Adrenal gland (tissue), 12 donors: ENCODE measurements around the gene LOXHD1. TPM values are rescaled to one million over a fixed set of nuclear protein-coding genes. Genes with fewer than 3 reads are reported as not detected.

Experiments
- DNase-seq, 7 donors: peaks; one replicate each; pipeline ENCODE4 v3.0.0-alpha.2; 2019 to 2020
- H3K27ac ChIP-seq, 5 donors: fragments of 200-600 bp; sonication (generic) in 4 of 5; 1 replicate in 3 of 5; 2 replicates in 2 of 5; pipeline versions ENCODE4 v1.5.1 to v1.8.0; 2016 to 2020; ENCODE audit warnings: mild to moderate bottlenecking in 1 of 5
- H3K27me3 ChIP-seq: fragments of 200-600 bp; 2 replicates; pipeline ENCODE4 v1.8.0; 2021
- H3K36me3 ChIP-seq, 2 donors: fragments of 200-600 bp; replicated peaks in 1 of 2; 1 replicate in 1 of 2; 2 replicates in 1 of 2; pipeline versions ENCODE4 v1.5.1 to v1.8.0; 2018 to 2022
- H3K4me1 ChIP-seq, 2 donors: fragments of 200-600 bp; replicated peaks in 1 of 2; 1 replicate in 1 of 2; 2 replicates in 1 of 2; pipeline versions ENCODE4 v1.5.1 to v1.8.0; 2018 to 2021
- H3K4me3 ChIP-seq, 4 donors: fragments of 200-600 bp; sonication (generic) in 3 of 4; one replicate each; pipeline ENCODE4 v1.5.1; 2016 to 2018
- H3K9me3 ChIP-seq, 3 donors: fragments of 200-600 bp; sonication (generic) in 1 of 3; replicated peaks in 1 of 3; 1 replicate in 2 of 3; 2 replicates in 1 of 3; pipeline versions ENCODE4 v1.5.1 to v1.8.0; 2016 to 2021
- POLR2A ChIP-seq, 2 donors: fragments of 450-650 bp; IDR thresholded peaks; one replicate each; pipeline ENCODE4 v1.6.1; 2017; ENCODE audit warnings: antibody characterized with exemption in 2 of 2, mild to moderate bottlenecking in 2 of 2, moderate library complexity in 1 of 2
- WGBS, 4 donors: extraction: QIAGEN DNeasy Blood & Tissue Kit in 2 of 4; methylation state at CpG; one replicate each; pipeline versions ENCODE4 v1.1.5 to v1.1.7; 2013 to 2017; 5-methylcytosine and 5-hydroxymethylcytosine counted together
- intact Hi-C, 2 donors: fragments of 100-400 bp; cut with DNase I; formaldehyde crosslinking; loops; one replicate each; pipeline versions ENCODE4 v1.14.1 to v1.15.0; 2022 to 2023
- polyA plus RNA-seq, 3 donors: library from polyadenylated mRNA; stranded (reverse); fragments of 200-250 nt in 2 of 3; fragments of 350-450 nt in 1 of 3; fragmentation: Illumina TruSeq in 1 of 3; extraction: RNeasy Lipid Tissue Mini Kit (QIAGEN cat#74804) in 1 of 3; gene quantifications; one replicate each; pipeline ENCODE4 v1.2.3, GENCODE V29; 2013 to 2014
- total RNA-seq, 9 donors: library from RNA; depleted of rRNA in 4 of 9; stranded (reverse); fragments of >200 nt in 4 of 9; fragments of 120-200 nt in 1 of 9; fragmentation: NEBNext Ultra II Directional in 1 of 9; extraction: Animal tissue kit (Norgen Biotek cat#: 25700) in 1 of 9; gene quantifications; one replicate each; pipeline versions ENCODE4 v1.1.0 to v1.2.4, GENCODE V29; 2013 to 2023
- TF ChIP-seq, protein P1 (sequence below), 6 experiments: fragments of 450-650 bp in 4 of 6; fragments of 200-600 bp in 2 of 6; sonication (generic) in 1 of 6; IDR thresholded peaks; 1 replicate in 5 of 6; 2 replicates in 1 of 6; pipeline versions ENCODE4 v1.5.1 to v1.8.0; 2016 to 2021; ENCODE audit warnings: antibody characterized with exemption in 6 of 6, mild to moderate bottlenecking in 2 of 6, moderate library complexity in 1 of 6
- donor health status: healthy with polysubstance abuse.
- donor health status: Bipolar disorder and iron deficiency.
- donor health status: DM: yes; HTN: yes; CAD: no.
- donor health status: DM: no; HTN: no; CAD: no.
- donor health status: DM: no; HTN: no; CAD: no.
- donor health status: DM: yes; HTN: yes; CAD: no.

The LOXHD1 gene
- total and polyA plus RNA-seq, 12 donors, result 0.08 to 0.30 (median 0.16) TPM; not detected in 7

- Histone ChIP-seq H3K27me3 (no peaks in the 10 kb centered on the region), H3K27ac (peak overlapping the region in 2 of 5 donors; percentile 34 to 44), H3K9me3 (no peaks in the 10 kb centered on the region), H3K4me1 (peaks cover 14 to 35% of the 10 kb centered on the region in 2 donors), H3K36me3 (no peaks in the 10 kb centered on the region), H3K4me3 (no peak overlapping the region)
- intact Hi-C loops, result loop anchor here in 1 of 2 donors (10.0 kb wide), 1 partner anchor 51 kb away; the partner anchor contains the start of gene ST8SIA5
- TF ChIP-seq, protein P1, sequence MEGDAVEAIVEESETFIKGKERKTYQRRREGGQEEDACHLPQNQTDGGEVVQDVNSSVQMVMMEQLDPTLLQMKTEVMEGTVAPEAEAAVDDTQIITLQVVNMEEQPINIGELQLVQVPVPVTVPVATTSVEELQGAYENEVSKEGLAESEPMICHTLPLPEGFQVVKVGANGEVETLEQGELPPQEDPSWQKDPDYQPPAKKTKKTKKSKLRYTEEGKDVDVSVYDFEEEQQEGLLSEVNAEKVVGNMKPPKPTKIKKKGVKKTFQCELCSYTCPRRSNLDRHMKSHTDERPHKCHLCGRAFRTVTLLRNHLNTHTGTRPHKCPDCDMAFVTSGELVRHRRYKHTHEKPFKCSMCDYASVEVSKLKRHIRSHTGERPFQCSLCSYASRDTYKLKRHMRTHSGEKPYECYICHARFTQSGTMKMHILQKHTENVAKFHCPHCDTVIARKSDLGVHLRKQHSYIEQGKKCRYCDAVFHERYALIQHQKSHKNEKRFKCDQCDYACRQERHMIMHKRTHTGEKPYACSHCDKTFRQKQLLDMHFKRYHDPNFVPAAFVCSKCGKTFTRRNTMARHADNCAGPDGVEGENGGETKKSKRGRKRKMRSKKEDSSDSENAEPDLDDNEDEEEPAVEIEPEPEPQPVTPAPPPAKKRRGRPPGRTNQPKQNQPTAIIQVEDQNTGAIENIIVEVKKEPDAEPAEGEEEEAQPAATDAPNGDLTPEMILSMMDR (IDR thresholded peaks at IDR 0.05), result no peak
- TF ChIP-seq POLR2A (IDR thresholded peaks at IDR 0.05), result peak in 1 of 2 donors; percentile 24
- WGBS, 4 donors, result 49 to 60% (median 51%) methylated on average over 7 of the region's 7 CpGs
- peak in 5 of 7 donors; percentile 49 to 64 (median 62) for DNase-seq
Measured at GRCh38 chr18:46704189-46704588, 47.2 kb upstream of the LOXHD1 start.

- H3K9me3 ChIP-seq, result no peaks in the 10 kb centered on the region
- TF ChIP-seq POLR2A (IDR thresholded peaks at IDR 0.05), result no peak
- TF ChIP-seq, protein P1 (IDR thresholded peaks at IDR 0.05), result no peak
- H3K4me1 ChIP-seq, result peaks cover 14 to 37% of the 10 kb centered on the region in 2 donors
- no peak overlapping the region for H3K4me3 ChIP-seq
- no peak overlapping the region for H3K27ac ChIP-seq
- intact Hi-C loops, result loop anchor here in 1 of 2 donors (10.0 kb wide), 1 partner anchor 52 kb away; the partner anchor contains the start of gene ST8SIA5
- H3K27me3 ChIP-seq, result no peaks in the 10 kb centered on the region
- no peaks in the 10 kb centered on the region for H3K36me3 ChIP-seq
- 74 to 95% (median 86%) methylated on average over 5 to 6 of the region's 6 CpGs for WGBS, 4 donors
- DNase-seq, result no peak
Measured at GRCh38 chr18:46702471-46702870, 45.5 kb upstream of the LOXHD1 start.

DNA sequence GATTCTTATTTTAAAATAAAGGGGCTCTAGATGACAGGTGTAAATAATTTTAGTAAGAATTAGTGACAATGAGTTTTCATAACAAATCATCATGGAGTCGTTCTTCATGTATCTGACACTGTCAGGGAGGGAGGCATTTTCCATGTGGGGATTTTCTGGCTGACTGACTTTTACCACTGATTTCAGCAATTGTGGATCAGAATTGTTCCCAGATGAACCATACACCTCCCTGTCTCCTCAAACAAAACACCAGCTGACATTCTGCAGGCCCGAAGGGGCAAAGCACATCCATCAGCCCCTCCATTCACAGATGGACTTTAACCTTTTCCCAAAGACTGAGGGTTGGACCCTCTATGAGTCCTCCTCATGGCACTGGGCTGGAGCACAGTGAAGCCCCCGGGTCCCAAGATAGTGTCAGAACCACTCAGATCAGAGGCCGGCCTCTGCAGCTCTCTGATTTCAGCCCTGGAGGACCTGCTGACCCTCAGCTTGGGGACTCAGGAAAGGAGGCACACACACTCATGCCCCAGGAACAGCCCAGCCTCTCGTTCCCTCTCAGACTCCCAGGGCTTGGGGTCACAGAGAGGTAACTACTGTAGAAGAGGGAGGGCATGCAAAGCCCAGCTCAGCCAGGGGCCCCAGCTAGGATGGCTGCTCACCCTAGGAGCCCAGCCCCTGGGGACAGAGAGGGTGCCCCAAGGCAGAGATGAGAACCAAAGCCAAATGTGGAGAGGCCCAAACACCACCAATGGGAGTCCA is 43.2 kb upstream of the LOXHD1 start:
- H3K36me3 ChIP-seq, result no peaks in the 10 kb centered on the region
- no peak for DNase-seq
- no peak overlapping the region for H3K4me3 ChIP-seq
- no peaks in the 10 kb centered on the region for H3K27me3 ChIP-seq
- peaks cover 13 to 34% of the 10 kb centered on the region in 2 donors for H3K4me1 ChIP-seq
- 62 to 77% (median 68%) methylated on average over 3 to 5 of the region's 5 CpGs for WGBS, 4 donors
- TF ChIP-seq, protein P1 (IDR thresholded peaks at IDR 0.05), result no peak
- TF ChIP-seq POLR2A (IDR thresholded peaks at IDR 0.05), result no peak
- H3K27ac ChIP-seq, result no peak overlapping the region
- no peaks in the 10 kb centered on the region for H3K9me3 ChIP-seq
- intact Hi-C loops, result loop anchor here in 1 of 2 donors (10.0 kb wide), 1 partner anchor 55 kb away; the partner anchor contains the start of gene ST8SIA5

DNA sequence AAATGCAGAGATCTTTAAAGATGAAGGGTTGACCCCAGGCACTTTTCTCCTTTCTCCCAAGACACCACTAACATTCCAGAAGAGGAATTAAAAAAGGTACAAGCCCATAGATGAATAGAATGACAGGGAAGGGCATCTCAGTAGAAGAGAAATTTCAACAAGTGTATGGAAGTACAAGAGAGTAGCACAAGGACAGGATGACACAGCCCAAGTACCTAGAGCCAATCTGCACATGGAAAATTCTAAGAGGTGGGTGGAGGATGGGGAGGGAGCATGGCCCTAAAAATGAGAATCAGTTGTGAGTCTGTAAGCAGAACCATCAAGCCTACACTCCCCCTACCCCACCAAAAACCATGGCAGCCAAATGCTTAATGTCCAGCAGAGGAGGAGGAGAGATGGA is 39.7 kb upstream of the LOXHD1 start:
- intact Hi-C loops, result no loop called here
- H3K4me1 ChIP-seq, result peaks cover 13 to 19% of the 10 kb centered on the region in 2 donors
- no peak overlapping the region for H3K4me3 ChIP-seq
- H3K36me3 ChIP-seq, result no peaks in the 10 kb centered on the region
- H3K27me3 ChIP-seq, result no peaks in the 10 kb centered on the region
- peak overlapping the region in 2 of 5 donors; percentile 6 to 53 for H3K27ac ChIP-seq
- TF ChIP-seq, protein P1 (IDR thresholded peaks at IDR 0.05), result no peak
- no peak for TF ChIP-seq POLR2A (IDR thresholded peaks at IDR 0.05)
- no peaks in the 10 kb centered on the region for H3K9me3 ChIP-seq
- DNase-seq, result no peak
